SK-N-MC (cell line): Measurements from ENCODE around the gene GLYAT.
A peak's percentile ranks its signal among the peaks of the same experiment; 100 is the strongest.

Experiments used
- EZH2 ChIP-seq: fragments of 200-600 bp; sonication (generic); IDR thresholded peaks from one replicate; pipeline ENCODE4 v1.6.1; 2017; ENCODE audit warnings: antibody characterized with exemption
- FOXP2 ChIP-seq: optimal IDR thresholded peaks from 2 replicates; pipeline ENCODE3; 2011; ENCODE audit warnings: mild to moderate bottlenecking, moderate library complexity; ENCODE audit not compliant: insufficient read depth; ENCODE audit errors: extremely low read length, control extremely low read depth
- POLR2AphosphoS5 ChIP-seq: IDR thresholded peaks from 2 replicates; pipeline ENCODE4 v1.6.1; 2012; ENCODE audit warnings: mild to moderate bottlenecking, low read depth, low read length, borderline replicate concordance

DNA sequence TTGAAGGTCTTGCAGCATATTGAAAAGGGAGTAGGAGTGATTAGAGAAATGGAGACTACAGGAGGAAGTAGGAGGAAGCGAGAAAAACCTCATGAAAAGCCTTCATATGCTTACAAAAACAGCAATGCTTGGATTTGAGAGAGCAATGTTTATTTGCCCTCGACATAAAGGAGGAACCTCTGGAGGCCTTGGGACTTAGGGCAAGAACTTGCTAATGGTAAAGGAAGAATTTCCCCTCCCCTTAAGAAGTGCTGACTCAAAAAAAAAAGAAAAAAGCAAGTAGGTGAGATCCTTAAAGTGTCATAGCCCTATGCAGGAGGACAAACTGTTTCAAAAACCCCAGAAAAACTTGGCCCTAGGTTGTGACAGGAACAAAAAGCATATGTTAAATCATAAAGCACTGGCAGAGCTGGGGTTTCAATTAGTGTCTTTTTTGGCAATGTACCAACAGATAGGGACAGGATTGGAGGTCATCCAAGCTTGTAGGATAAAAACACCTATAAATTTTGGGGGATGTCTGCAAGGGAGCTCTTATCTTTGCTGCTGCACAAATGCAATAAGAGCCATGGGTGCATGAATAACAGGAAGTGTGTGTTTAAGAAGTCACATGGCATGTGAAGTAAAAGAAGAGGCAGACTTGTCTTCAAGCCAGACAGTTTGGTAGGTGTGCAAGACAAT lies 4.9 kb downstream of the GLYAT start:
- TF ChIP-seq POLR2AphosphoS5 (peak; percentile 55; the same call in 1 of the 2 replicates), EZH2 (no peak), FOXP2 (no peak)
